Measurements from ENCODE around the gene EPS8. TPM values are rescaled to one million over a fixed set of nuclear protein-coding genes. Genes with fewer than 3 reads are reported as not detected.

The EPS8 gene
- total RNA-seq, 1 experiment from 2014 or later, result 32.0 TPM

DNA sequence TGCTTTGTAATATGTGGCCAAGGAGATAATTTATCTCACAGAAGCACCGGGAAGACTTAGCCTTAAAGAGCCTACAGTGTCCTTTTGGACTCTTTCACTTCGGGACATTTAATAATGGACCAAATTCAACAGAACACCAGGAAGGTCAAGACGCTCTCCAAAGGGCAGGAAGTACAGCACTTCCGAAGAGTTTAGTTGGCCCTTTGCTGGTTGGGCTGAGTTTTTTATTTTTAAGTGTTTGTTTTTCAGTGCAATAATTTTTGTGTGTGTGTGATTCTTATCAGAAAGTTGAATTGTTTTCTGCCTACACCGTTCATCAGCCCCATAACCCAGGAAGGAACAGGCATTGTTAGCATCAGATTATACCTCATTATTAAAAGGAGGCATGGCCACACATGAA, 193.0 kb downstream of the EPS8 start:
- no peaks in the 10 kb centered on the region for H3K27me3 ChIP-seq (ENCODE audit: control insufficient read depth, insufficient read depth, low read length)
- no peaks in the 10 kb centered on the region for H3K9me3 ChIP-seq (ENCODE audit: control insufficient read depth, insufficient read depth, low read depth, low read length)
- no peaks in the 10 kb centered on the region for H3K36me3 ChIP-seq (ENCODE audit: control insufficient read depth, insufficient read depth, low read length)
- no peak overlapping the region for H3K4me3 ChIP-seq (ENCODE audit: low read depth in 2 of 2, low read length in 2 of 2)
- no peak overlapping the region for H3K27ac ChIP-seq (ENCODE audit: low read length)
- no TSS peak for BruUV-seq (replicated peaks)
- ATAC-seq (no peak), DNase-seq (ENCODE audit: low read depth, low spot score) (no peak)
- TF ChIP-seq SIN3A (IDR thresholded peaks at IDR 0.05; ENCODE audit: borderline replicate concordance, insufficient read depth, low read depth, low read length) (no peak), TCF7L2 (IDR thresholded peaks at IDR 0.05; ENCODE audit: low read depth, low read length) (no peak), POLR2AphosphoS5 (IDR thresholded peaks at IDR 0.05; ENCODE audit: low read depth, low read length) (no peak)
- TF ChIP-seq, protein P1, sequence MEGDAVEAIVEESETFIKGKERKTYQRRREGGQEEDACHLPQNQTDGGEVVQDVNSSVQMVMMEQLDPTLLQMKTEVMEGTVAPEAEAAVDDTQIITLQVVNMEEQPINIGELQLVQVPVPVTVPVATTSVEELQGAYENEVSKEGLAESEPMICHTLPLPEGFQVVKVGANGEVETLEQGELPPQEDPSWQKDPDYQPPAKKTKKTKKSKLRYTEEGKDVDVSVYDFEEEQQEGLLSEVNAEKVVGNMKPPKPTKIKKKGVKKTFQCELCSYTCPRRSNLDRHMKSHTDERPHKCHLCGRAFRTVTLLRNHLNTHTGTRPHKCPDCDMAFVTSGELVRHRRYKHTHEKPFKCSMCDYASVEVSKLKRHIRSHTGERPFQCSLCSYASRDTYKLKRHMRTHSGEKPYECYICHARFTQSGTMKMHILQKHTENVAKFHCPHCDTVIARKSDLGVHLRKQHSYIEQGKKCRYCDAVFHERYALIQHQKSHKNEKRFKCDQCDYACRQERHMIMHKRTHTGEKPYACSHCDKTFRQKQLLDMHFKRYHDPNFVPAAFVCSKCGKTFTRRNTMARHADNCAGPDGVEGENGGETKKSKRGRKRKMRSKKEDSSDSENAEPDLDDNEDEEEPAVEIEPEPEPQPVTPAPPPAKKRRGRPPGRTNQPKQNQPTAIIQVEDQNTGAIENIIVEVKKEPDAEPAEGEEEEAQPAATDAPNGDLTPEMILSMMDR (IDR thresholded peaks at IDR 0.05), result no peak
- TF ChIP-seq, protein P2, sequence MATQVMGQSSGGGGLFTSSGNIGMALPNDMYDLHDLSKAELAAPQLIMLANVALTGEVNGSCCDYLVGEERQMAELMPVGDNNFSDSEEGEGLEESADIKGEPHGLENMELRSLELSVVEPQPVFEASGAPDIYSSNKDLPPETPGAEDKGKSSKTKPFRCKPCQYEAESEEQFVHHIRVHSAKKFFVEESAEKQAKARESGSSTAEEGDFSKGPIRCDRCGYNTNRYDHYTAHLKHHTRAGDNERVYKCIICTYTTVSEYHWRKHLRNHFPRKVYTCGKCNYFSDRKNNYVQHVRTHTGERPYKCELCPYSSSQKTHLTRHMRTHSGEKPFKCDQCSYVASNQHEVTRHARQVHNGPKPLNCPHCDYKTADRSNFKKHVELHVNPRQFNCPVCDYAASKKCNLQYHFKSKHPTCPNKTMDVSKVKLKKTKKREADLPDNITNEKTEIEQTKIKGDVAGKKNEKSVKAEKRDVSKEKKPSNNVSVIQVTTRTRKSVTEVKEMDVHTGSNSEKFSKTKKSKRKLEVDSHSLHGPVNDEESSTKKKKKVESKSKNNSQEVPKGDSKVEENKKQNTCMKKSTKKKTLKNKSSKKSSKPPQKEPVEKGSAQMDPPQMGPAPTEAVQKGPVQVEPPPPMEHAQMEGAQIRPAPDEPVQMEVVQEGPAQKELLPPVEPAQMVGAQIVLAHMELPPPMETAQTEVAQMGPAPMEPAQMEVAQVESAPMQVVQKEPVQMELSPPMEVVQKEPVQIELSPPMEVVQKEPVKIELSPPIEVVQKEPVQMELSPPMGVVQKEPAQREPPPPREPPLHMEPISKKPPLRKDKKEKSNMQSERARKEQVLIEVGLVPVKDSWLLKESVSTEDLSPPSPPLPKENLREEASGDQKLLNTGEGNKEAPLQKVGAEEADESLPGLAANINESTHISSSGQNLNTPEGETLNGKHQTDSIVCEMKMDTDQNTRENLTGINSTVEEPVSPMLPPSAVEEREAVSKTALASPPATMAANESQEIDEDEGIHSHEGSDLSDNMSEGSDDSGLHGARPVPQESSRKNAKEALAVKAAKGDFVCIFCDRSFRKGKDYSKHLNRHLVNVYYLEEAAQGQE (IDR thresholded peaks at IDR 0.05; ENCODE audit: insufficient read depth in 1 of 2, low read depth in 2 of 2, low read length in 1 of 2), result no peak
- in situ Hi-C loops (cut with HindIII; ENCODE audit: low pct_unique_long_range_greater_than_20kb, low sequenced_read_pairs) (no loop called here), intact Hi-C loops (cut with micrococcal nuclease; ENCODE audit: unreplicated experiment) (no loop called here)
- CTCF ChIA-PET, result no interaction called here
- POLR2A ChIA-PET, result no interaction called here
- H3K4me1 ChIP-seq (ENCODE audit: control insufficient read depth, insufficient read depth, low read length), result no peaks in the 10 kb centered on the region

DNA sequence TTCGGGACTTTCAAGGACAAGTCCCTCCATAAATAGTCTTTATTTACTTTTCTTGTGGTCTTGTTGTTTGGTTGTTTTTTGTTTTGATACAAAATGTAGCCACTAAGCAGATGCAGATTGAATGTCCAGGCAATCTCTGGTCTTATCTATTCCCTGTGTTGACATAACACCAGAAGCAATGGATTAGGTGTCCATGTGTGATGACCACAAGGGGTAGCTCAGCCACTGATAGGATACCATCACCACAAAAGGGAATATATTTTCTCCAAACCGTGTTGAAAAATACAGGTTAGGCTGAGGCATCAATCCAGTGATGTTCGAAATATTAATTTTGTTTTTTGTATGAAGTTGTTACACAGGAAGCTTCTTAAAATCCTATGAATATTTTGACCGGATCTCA, 196.3 kb downstream of the EPS8 start:
- BruUV-seq (replicated peaks), result no TSS peak
- intact Hi-C loops (cut with micrococcal nuclease; ENCODE audit: unreplicated experiment) (no loop called here), in situ Hi-C loops (cut with HindIII; ENCODE audit: low pct_unique_long_range_greater_than_20kb, low sequenced_read_pairs) (no loop called here)
- Histone ChIP-seq H3K4me1 (ENCODE audit: control insufficient read depth, insufficient read depth, low read length) (no peaks in the 10 kb centered on the region), H3K4me3 (ENCODE audit: low read depth in 2 of 2, low read length in 2 of 2) (no peak overlapping the region), H3K27me3 (ENCODE audit: control insufficient read depth, insufficient read depth, low read length) (no peaks in the 10 kb centered on the region), H3K36me3 (ENCODE audit: control insufficient read depth, insufficient read depth, low read length) (no peaks in the 10 kb centered on the region), H3K27ac (ENCODE audit: low read length) (no peak overlapping the region), H3K9me3 (ENCODE audit: control insufficient read depth, insufficient read depth, low read depth, low read length) (no peaks in the 10 kb centered on the region)
- ATAC-seq, result no peak
- no peak for DNase-seq (ENCODE audit: low read depth, low spot score)
- ChIA-PET POLR2A (no interaction called here), CTCF (no interaction called here)
- TF ChIP-seq SIN3A (IDR thresholded peaks at IDR 0.05; ENCODE audit: borderline replicate concordance, insufficient read depth, low read depth, low read length), result no peak
- TF ChIP-seq, protein P1 (IDR thresholded peaks at IDR 0.05), result peak; percentile 7; the same call in 1 of the 2 replicates

DNA sequence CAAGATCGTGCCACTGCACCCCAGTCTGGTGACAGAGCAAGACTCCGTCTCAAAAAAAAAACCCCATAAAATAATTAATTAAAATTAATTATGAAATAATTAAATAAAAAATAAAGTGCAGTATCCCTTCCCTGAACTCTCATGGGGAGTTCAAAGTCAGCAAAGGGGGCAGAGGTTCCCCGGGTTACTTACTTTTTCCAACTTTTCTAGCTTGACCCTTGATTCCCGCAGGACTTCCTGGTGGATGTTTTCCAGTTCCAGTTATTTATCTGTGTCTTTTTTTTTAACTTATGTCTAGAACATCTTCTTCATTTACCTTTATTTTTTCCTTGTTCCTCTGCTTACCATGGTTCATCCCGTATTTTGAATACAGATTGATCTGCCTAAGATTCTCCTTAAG, 197.4 kb downstream of the EPS8 start:
- DNase-seq (ENCODE audit: low read depth, low spot score) (no peak), ATAC-seq (no peak)
- CTCF ChIA-PET, result no interaction called here
- Histone ChIP-seq H3K36me3 (ENCODE audit: control insufficient read depth, insufficient read depth, low read length) (no peaks in the 10 kb centered on the region), H3K4me1 (ENCODE audit: control insufficient read depth, insufficient read depth, low read length) (no peaks in the 10 kb centered on the region), H3K27me3 (ENCODE audit: control insufficient read depth, insufficient read depth, low read length) (no peaks in the 10 kb centered on the region), H3K9me3 (ENCODE audit: control insufficient read depth, insufficient read depth, low read depth, low read length) (no peaks in the 10 kb centered on the region), H3K27ac (ENCODE audit: low read length) (no peak overlapping the region), H3K4me3 (ENCODE audit: low read depth in 2 of 2, low read length in 2 of 2) (no peak overlapping the region)
- intact Hi-C loops (cut with micrococcal nuclease; ENCODE audit: unreplicated experiment), result no loop called here
- POLR2A ChIA-PET, result no interaction called here
- in situ Hi-C loops (cut with HindIII; ENCODE audit: low pct_unique_long_range_greater_than_20kb, low sequenced_read_pairs), result no loop called here
- BruUV-seq (replicated peaks), result no TSS peak
- TF ChIP-seq SIN3A (IDR thresholded peaks at IDR 0.05; ENCODE audit: borderline replicate concordance, insufficient read depth, low read depth, low read length), result no peak
- TF ChIP-seq, protein P2 (IDR thresholded peaks at IDR 0.05; ENCODE audit: insufficient read depth in 1 of 2, low read depth in 2 of 2, low read length in 1 of 2), result no peak
- no peak for TF ChIP-seq TCF7L2 (IDR thresholded peaks at IDR 0.05; ENCODE audit: low read depth, low read length)
- TF ChIP-seq POLR2AphosphoS5 (IDR thresholded peaks at IDR 0.05; ENCODE audit: low read depth, low read length), result no peak
- TF ChIP-seq, protein P1 (IDR thresholded peaks at IDR 0.05), result no peak
